HG03097 (cell line): ENCODE results near the gene SMG5.
"Not testable (repeated sequence)": the region's sequence is repeated elsewhere in the genome, so short reads cannot be mapped to it uniquely, and the experiment has no call there.

Experiments used
- ATAC-seq: cut with Tn5 transposase; IDR thresholded peaks from one replicate; pipeline ENCODE4 v1.9.1; 2021; ENCODE audit not compliant: unreplicated experiment, low FRiP score

SMG5 gene

GRCh38 chr1:156220226-156220625 is 62.4 kb downstream of the SMG5 start:
- ATAC-seq: no peak

- ATAC-seq: no peak
Measured at GRCh38 chr1:156217871-156218270, 64.8 kb downstream of the SMG5 start.

GRCh38 chr1:156216361-156217086 is 66.1 kb downstream of the SMG5 start:
- not testable (repeated sequence) for ATAC-seq

GRCh38 chr1:156214024-156214748 is 68.4 kb downstream of the SMG5 start:
- no peak for ATAC-seq

GRCh38 chr1:156213644-156213966 is 69.0 kb downstream of the SMG5 start:
- no peak for ATAC-seq

GRCh38 chr1:156212833-156213643 is 69.6 kb downstream of the SMG5 start, which contains the start of gene PMF1:
PMF1 (plus strand) TSS chr1:156213007; CDS start chr1:156213016, 9 bp downstream.
- ATAC-seq: peak; percentile 75

- ATAC-seq: no peak
Measured at GRCh38 chr1:156212130-156212529, 70.5 kb downstream of the SMG5 start.

- ATAC-seq: no peak
Measured at GRCh38 chr1:156211243-156211642, 71.4 kb downstream of the SMG5 start.

GRCh38 chr1:156204686-156205085 is 77.9 kb downstream of the SMG5 start:
- no peak for ATAC-seq

GRCh38 chr1:156203331-156203730 is 79.3 kb downstream of the SMG5 start:
- ATAC-seq: no peak

GRCh38 chr1:156200044-156200443 is 82.6 kb downstream of the SMG5 start:
- no peak for ATAC-seq
